ENCODE measurements around the gene ZNF212.
"Not testable (repeated sequence)": the region's sequence is repeated elsewhere in the genome, so short reads cannot be mapped to it uniquely, and the experiment has no call there.

The ZNF212 gene

GRCh38 chr7:149240637-149241036 lies 1.2 kb downstream of the ZNF212 start:
- in situ Hi-C loops (cut with MboI; ENCODE audit: low pct_unique_long_range_greater_than_20kb, low sequenced_read_pairs, unreplicated experiment): no loop called here
- no peak for DNase-seq (ENCODE audit: low spot score)
- TF ChIP-seq CTCF (IDR thresholded peaks at IDR 0.05; ENCODE audit: extremely low read depth, insufficient read depth, missing control alignments): no peak

- no peak for DNase-seq (ENCODE audit: low spot score)
- TF ChIP-seq CTCF (IDR thresholded peaks at IDR 0.05; ENCODE audit: extremely low read depth, insufficient read depth, missing control alignments): no peak
- in situ Hi-C loops (cut with MboI; ENCODE audit: low pct_unique_long_range_greater_than_20kb, low sequenced_read_pairs, unreplicated experiment): no loop called here
Observed at GRCh38 chr7:149241696-149242095, 2.2 kb downstream of the ZNF212 start.

- in situ Hi-C loops (cut with MboI; ENCODE audit: low pct_unique_long_range_greater_than_20kb, low sequenced_read_pairs, unreplicated experiment): no loop called here
- no peak for DNase-seq (ENCODE audit: low spot score)
- no peak for TF ChIP-seq CTCF (IDR thresholded peaks at IDR 0.05; ENCODE audit: extremely low read depth, insufficient read depth, missing control alignments)
Observed at GRCh38 chr7:149245244-149245643, 5.8 kb downstream of the ZNF212 start.

GRCh38 chr7:149245744-149246143 lies 6.3 kb downstream of the ZNF212 start:
- TF ChIP-seq CTCF (IDR thresholded peaks at IDR 0.05; ENCODE audit: extremely low read depth, insufficient read depth, missing control alignments): no peak
- DNase-seq (ENCODE audit: low spot score): no peak
- in situ Hi-C loops (cut with MboI; ENCODE audit: low pct_unique_long_range_greater_than_20kb, low sequenced_read_pairs, unreplicated experiment): no loop called here

GRCh38 chr7:149248777-149249176 lies 9.3 kb downstream of the ZNF212 start:
- in situ Hi-C loops (cut with MboI; ENCODE audit: low pct_unique_long_range_greater_than_20kb, low sequenced_read_pairs, unreplicated experiment): no loop called here
- DNase-seq (ENCODE audit: low spot score): no peak
- no peak for TF ChIP-seq CTCF (IDR thresholded peaks at IDR 0.05; ENCODE audit: extremely low read depth, insufficient read depth, missing control alignments)

- DNase-seq (ENCODE audit: low spot score); in situ Hi-C loops (cut with MboI; ENCODE audit: low pct_unique_long_range_greater_than_20kb, low sequenced_read_pairs, unreplicated experiment): not testable (repeated sequence)
Observed at GRCh38 chr7:149250151-149250550, 10.7 kb downstream of the ZNF212 start.

GRCh38 chr7:149251518-149251917 lies 12.1 kb downstream of the ZNF212 start:
- in situ Hi-C loops (cut with MboI; ENCODE audit: low pct_unique_long_range_greater_than_20kb, low sequenced_read_pairs, unreplicated experiment); DNase-seq (ENCODE audit: low spot score): not testable (repeated sequence)

GRCh38 chr7:149252378-149252777 lies 12.9 kb downstream of the ZNF212 start:
- no peak for DNase-seq (ENCODE audit: low spot score)
- TF ChIP-seq CTCF (IDR thresholded peaks at IDR 0.05; ENCODE audit: extremely low read depth, insufficient read depth, missing control alignments): no peak
- in situ Hi-C loops (cut with MboI; ENCODE audit: low pct_unique_long_range_greater_than_20kb, low sequenced_read_pairs, unreplicated experiment): no loop called here

Data from GM13977 (cell line).